GM13977 (cell line): Measurements from ENCODE around the gene ONECUT2.
A peak's percentile ranks its signal among the peaks of the same experiment; 100 is the strongest.

Experiments
- DNase-seq: peaks from one replicate; pipeline ENCODE4 v3.0.0; 2012; ENCODE audit warnings: low spot score
- in situ Hi-C: fragments of 300-500 bp; cut with MboI; formaldehyde crosslinking; loops from one replicate; pipeline ENCODE4 v1.12.0; 2022; ENCODE audit warnings: low sequenced_read_pairs, low pct_unique_long_range_greater_than_20kb, mixed read lengths, inconsistent platforms; ENCODE audit not compliant: unreplicated experiment
- TF ChIP-seq, protein P1 (sequence below): IDR thresholded peaks from 2 replicates; pipeline ENCODE4 v1.5.1; 2012; ENCODE audit warnings: mild to moderate bottlenecking, control low read depth; ENCODE audit not compliant: insufficient read depth; ENCODE audit errors: extremely low read depth, missing control alignments

ONECUT2 gene

DNA sequence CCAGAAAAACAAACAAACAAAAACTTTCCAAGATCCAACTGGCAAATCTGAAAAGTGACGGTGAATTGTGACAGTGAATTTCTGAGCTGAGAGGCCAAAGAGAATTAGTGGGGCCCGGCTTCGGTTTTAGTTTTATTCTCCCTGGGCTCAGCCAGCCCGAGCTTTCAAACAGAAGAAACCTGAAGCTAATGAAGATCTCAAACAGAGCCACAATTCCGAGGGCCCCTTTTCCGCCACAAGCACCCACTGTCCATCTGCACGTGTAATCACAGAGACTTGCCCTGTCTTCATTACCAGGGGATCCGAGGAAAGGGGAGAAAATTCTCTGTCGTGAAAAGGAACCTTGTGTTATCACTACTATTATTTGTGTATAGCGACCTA is 4.2 kb upstream of the ONECUT2 start:
- DNase-seq, result no peak
- TF ChIP-seq, protein P1, sequence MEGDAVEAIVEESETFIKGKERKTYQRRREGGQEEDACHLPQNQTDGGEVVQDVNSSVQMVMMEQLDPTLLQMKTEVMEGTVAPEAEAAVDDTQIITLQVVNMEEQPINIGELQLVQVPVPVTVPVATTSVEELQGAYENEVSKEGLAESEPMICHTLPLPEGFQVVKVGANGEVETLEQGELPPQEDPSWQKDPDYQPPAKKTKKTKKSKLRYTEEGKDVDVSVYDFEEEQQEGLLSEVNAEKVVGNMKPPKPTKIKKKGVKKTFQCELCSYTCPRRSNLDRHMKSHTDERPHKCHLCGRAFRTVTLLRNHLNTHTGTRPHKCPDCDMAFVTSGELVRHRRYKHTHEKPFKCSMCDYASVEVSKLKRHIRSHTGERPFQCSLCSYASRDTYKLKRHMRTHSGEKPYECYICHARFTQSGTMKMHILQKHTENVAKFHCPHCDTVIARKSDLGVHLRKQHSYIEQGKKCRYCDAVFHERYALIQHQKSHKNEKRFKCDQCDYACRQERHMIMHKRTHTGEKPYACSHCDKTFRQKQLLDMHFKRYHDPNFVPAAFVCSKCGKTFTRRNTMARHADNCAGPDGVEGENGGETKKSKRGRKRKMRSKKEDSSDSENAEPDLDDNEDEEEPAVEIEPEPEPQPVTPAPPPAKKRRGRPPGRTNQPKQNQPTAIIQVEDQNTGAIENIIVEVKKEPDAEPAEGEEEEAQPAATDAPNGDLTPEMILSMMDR, result no peak
- in situ Hi-C loops, result loop anchor here (25.0 kb wide), 1 partner anchor 569 kb away; no protein-coding TSS in a partner anchor

DNA sequence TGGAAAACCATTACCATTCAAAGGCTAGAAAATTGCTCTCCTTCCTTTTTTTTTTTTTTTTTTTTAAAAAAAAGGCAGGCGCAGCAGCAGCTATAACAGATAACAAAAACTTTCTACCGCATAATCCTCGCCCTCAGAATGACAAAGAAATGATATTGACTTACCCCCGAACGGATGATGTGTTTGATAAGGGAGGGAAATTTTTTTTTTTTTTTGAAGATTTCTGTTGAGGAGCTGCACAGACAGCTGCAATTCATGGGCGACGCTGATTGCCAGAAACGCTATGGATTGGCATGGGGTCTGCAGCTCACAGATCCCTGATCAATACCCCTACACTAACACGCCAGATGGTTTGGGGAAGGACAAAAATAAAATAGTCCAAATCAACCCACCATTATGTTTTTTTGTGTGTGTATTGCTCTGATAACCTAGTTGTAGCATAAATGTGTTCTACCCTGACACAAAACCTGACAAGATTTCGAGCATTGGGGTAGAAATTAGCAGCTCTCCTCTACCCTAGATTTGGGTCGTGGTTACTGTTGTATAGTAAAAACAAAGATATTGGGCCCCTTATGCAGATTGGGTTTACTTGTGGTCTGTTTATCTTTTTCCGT is 3.6 kb upstream of the ONECUT2 start:
- TF ChIP-seq, protein P1, result no peak
- in situ Hi-C loops, result loop anchor here (25.0 kb wide), 1 partner anchor 569 kb away; no protein-coding TSS in a partner anchor
- DNase-seq, result no peak

DNA sequence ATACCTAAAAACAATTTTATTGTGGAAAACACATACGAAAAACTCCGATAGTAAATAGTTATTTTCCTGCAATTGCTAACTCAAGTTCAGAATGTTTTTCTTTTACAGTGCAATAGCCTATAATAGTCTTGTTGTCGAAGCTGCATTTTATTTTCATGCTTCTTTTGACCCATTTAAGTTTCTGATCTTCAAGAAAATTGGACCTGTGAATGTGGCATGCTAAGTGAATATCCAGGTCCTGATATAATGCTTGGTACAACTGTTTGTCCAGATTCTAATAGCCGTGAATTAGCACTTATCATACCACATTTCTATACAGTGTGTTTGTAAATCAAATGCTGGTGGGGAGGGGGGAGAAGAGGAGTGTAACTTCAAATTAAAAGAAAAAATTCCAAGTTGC is 3.0 kb upstream of the ONECUT2 start:
- in situ Hi-C loops, result loop anchor here (25.0 kb wide), 1 partner anchor 570 kb away; no protein-coding TSS in a partner anchor
- TF ChIP-seq, protein P1, result no peak

DNA sequence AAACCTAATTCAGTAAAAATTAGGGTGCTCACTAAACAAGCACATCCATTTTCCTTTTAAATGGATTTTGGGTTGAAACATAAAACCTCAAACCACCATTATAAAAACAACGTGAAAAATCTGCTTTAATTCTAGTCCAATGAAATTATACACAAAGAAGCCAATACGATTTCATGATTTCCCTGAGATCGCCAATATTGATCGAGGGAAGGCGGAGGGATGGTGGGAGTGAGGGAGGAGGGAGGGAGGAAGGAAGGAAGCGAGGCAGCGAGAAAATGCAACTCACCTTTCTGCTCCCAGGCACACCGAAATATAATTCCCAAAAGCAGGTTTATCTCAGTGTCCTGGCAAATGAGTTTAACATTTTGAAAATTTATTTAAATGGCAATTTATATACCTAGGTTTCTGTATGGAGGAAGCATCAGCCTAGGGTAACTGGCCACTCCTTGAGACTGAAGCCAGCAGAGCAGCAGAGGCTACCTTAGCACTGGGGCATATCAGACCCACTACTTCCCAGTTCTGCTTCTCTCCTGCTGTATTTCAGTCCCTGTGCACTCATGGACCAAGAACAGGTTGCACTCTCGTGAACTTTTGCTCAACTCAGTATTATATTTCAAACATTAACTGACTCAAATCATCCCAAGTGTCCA is 2.3 kb upstream of the ONECUT2 start:
- no peak for DNase-seq
- in situ Hi-C loops, result loop anchor here (25.0 kb wide), 1 partner anchor 571 kb away; no protein-coding TSS in a partner anchor
- TF ChIP-seq, protein P1, result no peak

More for the DNA sequence above, 3.0 kb upstream of the ONECUT2 start:
- no peak for DNase-seq

DNA sequence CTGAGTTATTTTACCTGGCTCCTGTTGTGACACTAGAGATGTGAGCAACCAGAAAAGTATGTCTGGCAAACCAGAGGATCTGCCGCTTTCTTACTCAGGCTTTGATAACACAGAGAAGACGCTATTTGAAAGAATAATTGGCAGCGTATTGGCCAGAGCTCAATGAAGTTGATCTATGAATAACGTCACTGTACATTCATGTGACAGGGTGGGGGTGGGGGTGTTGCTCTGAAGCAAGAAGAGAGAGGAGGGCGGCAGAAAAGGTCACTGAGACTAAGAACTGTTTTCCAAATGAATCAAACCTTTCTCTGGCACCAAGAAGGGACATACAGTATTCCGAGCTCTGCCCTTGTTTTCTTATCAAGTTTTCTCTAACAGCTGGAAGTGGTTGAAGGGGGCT is 1.7 kb upstream of the ONECUT2 start:
- peak; percentile 29 for DNase-seq
- in situ Hi-C loops, result loop anchor here (25.0 kb wide), 1 partner anchor 571 kb away; no protein-coding TSS in a partner anchor

DNA sequence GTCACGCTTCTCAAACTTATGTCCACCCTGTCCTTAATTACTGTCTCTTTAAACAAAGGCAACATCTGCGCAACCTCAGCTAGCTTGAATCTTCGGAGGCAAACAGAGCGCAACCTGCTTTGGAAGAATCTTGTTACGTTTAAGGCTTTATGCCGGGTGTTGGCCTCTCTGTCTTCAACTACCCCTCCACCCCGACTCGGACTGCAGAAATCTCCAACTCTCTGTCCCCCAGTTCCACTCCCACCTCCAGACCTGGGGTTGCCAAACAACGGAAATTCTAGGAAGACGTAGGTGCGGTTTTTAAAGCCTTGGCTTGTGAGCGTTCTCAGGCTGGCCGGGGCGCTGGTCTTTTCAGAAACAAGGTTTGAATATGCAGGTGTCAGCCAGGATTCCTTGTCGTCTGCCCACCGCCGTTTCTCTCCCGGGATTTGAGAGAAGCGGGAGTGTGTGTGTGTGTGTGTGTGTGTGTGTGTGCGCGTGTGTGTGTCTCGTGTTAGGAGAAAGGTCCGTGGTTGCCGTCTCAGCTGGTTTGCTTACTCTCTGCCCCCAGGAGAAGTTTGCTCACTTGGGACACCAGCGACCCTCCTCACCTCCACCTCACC is 1.1 kb upstream of the ONECUT2 start:
- TF ChIP-seq, protein P1, result no peak
- DNase-seq, result peak; percentile 21
- in situ Hi-C loops, result loop anchor here (25.0 kb wide), 1 partner anchor 572 kb away; no protein-coding TSS in a partner anchor

More for the DNA sequence above, 1.7 kb upstream of the ONECUT2 start:
- TF ChIP-seq, protein P1, result no peak
